Ramos (cell line): ENCODE results near the gene MTPN.

Experiments used
- in situ Hi-C: fragments of 300-500 bp; cut with MboI; formaldehyde crosslinking; loops from one replicate; pipeline ENCODE4 v1.14.3; 2022; ENCODE audit warnings: low sequenced_read_pairs; ENCODE audit not compliant: unreplicated experiment

The MTPN gene

GRCh38 chr7:135900065-135900546 is 77.1 kb downstream of the MTPN start:
- in situ Hi-C loops: no loop called here

DNA sequence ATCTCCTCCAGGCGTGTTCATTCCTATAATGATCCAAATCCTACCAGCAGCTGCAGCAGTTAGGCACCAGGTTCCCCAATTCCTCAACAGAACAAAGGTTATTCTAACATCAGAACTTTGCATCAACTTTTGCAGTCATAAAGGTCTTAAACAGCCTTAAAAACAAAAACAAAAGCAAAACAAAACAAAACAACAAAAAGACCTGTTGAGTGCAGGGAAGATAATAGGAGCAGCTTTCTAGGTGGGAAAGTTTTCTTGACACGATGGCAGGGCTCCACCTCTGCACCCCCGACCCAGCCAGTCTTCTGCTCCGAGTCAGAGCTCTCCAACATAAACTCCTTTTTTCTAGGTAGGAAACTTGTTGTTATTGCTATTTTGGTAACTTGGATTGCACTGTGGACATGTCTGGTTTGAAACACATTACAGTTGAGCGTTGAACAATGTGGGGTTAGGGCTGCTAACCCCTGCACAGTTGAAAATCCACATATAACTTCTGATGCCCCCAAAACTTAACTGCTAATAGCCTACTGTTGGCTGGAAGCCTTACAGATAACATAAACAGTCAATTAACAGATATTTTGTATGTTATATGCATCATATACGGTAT is 77.6 kb downstream of the MTPN start:
- in situ Hi-C loops: no loop called here

DNA sequence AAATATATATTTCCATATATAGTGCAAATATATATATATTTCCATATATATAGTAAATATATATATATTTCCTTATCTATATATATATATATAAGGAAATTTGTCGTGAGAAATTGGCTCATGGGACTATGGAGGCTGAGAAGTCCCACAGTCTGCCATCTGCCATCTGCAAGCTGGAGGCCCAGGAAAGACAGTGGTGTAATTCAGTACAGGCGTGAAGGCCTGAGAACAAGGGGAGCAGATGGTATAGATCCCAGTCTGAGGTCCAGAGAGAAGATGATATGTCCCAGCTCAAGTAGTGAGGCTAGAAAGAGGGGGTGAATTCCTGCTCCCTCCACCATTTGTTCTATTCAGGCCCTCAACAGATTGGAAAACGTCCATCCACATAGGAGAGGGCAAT is 78.9 kb downstream of the MTPN start:
- in situ Hi-C loops: no loop called here

- in situ Hi-C loops: no loop called here
Measured at GRCh38 chr7:135894816-135895215, 82.3 kb downstream of the MTPN start.

DNA sequence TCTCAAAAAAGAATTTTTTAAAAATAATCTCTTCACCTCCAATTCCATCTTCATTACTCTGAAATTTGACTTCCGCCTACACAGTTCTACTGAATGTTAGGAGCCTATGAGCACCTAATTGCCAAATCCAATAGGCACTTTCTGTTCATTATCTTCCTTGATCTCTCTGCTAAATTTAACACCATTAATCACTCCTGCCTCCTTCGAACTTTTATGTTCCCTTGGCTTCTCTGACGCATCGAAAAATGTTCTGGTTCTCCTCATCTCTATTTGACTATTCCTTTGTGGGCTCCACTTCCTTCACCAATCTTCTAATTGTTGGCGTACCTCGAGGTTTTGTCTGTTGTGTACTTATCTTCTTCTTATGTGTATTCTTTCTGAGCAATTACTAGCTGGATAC is 87.3 kb downstream of the MTPN start:
- in situ Hi-C loops: no loop called here

DNA sequence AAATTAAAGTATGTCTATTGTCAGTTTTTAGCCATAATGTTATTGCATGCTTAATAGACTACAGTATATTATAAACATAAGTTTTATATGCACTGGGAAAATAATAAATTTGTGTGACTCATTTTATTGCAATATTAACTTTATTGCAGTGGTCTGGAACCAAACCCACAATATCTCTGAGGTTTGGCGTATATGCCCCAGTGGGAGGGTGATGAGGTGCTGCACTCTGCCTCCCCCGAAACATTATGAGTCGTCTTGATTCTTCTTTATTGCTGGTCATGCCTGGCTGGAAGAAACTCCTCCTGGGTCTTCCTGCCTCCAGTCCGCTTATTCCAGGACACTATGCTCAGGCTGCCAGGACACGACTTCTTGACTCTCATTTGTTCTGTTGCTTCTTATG is 88.4 kb downstream of the MTPN start:
- in situ Hi-C loops: no loop called here

DNA sequence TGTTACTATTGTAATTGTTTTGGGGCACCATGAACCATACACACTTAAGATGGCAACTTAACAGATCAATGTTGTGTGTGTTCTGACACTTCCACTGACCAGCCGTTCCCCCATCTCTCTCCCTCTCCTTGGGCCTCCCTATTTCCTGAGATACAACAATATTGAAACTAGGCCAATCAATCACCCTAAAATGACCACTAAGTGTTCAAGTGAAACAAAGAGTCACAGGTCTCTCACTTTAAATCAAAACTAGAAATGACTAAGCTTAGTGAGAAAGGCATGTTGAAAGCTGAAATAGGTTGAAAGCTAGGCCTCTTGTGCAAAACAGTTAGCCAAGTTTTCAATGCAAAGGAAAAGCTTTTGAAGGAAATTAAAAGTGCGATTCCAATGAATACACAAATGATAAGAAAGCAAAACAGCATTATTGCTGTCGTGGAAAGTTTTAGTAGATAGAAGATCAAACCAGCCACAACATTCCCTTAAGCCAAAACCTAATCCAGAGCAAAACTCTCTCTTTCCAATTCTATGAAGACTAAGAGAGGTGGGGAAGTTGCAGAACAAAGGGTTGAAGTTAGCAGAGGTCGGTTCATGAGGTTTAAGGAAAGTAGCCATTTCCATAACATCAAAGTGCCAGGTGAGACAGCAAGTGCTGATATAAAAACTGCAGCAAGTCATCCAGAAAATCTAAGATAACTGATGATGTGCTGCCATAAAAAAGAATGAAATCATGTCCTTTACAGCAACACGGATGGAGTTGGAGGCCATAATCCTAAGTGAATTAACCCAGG is 90.6 kb downstream of the MTPN start:
- in situ Hi-C loops: no loop called here

DNA sequence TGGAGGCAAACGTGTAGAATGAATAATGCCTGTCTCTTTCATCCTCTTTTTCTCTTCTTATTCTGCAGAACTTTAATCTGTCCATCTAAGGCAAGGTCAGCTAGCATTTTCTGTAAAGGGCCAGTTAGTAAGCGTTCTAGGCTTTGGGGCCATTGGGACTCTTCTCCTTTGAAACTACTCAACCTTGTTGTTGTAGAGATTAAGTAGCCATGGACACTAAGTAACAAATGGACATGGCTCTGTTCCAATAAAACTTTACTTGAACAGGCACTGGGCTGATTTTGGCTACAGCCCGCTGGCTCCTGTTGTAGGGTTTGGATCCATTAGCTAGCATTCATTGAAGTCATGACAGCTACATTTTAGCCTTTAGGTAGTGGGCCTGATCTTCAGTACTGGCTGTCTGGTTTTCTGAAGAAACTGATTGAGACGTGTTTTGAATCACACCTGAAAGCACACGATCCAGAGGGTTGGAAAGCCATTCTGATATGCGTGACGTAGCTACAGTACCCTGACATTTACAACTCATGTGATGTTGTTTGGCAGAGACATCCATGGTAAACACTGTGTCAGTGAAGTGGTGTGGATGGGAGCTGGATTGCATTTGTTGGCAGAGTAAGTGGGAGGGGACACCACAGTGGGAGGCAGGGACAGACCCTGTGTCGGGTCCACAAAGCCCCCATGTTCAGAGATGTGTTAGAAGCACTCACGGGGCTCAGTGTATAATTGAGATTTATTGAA is 92.5 kb downstream of the MTPN start:
- in situ Hi-C loops: no loop called here

GRCh38 chr7:135879233-135879632 is 97.9 kb downstream of the MTPN start:
- in situ Hi-C loops: no loop called here

DNA sequence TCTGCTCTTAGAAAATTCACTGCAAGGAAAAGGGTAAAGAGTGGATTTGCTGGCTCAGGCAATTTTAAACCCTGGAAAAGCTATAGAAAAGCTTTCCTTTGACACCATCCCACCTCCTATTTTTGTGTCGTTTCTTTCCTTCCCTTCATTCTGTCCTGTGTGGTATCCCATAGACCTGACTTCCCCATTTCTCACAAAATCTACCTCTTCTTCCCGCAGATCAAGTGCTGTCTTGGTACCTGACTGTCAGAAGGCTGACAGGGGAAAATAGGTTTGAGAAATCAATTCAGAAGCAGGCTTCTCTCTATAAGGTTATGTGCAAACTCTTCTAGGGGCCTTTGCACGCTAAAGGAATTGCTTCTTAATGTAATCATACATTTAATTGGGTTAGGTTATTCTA is 98.9 kb downstream of the MTPN start:
- in situ Hi-C loops: no loop called here

DNA sequence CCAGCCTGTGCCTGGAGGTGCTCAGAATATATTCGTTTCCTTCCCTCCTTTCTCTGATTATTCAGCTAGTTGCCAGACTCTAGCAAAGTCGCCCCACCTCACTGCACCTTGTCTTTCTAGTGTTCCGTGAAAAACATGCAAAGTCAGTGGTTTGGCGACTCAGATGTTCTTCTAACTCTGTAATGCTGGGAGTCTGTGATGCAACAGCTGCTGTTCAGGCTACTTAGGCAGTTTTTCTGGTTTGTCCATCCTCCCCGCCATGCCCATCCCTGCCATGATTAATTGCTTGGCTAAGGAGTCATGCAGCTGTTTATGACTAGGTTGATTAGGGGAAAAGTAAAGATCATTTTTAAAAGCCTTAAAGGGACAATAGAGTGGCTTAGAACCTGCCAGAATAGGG is 99.4 kb downstream of the MTPN start:
- in situ Hi-C loops: no loop called here
